Upper lobe of left lung (tissue), 6 donors: ENCODE measurements around the gene PCDHGC5. TPM values are rescaled to one million over a fixed set of nuclear protein-coding genes. Genes with fewer than 3 reads are reported as not detected.

Source experiments
- ATAC-seq, 2 donors: fragments of 200-7000 bp; cut with Tn5 transposase; one replicate each; pipeline ENCODE4 v1.9.1; 2022; ENCODE audit warnings: mild to moderate bottlenecking in 2 of 2, moderate library complexity in 2 of 2; ENCODE audit not compliant: low FRiP score in 2 of 2
- DNase-seq, 2 donors: peaks; one replicate each; pipeline ENCODE4 v3.0.0-alpha.2; 2019 to 2020
- H3K27ac ChIP-seq, 4 donors: fragments of 200-600 bp; sonication (generic); one replicate each; pipeline ENCODE4 v1.5.1; 2016 to 2019
- H3K27me3 ChIP-seq, 4 donors: fragments of 200-600 bp; sonication (generic); one replicate each; pipeline ENCODE4 v1.5.1; 2017 to 2019
- H3K36me3 ChIP-seq, 4 donors: fragments of 200-600 bp; sonication (generic); one replicate each; pipeline ENCODE4 v1.5.1; 2016 to 2019
- H3K4me1 ChIP-seq, 4 donors: fragments of 200-600 bp; sonication (generic); one replicate each; pipeline ENCODE4 v1.5.1; 2018 to 2019
- H3K4me3 ChIP-seq, 4 donors: fragments of 200-600 bp; sonication (generic); one replicate each; pipeline ENCODE4 v1.5.1; 2017 to 2019; ENCODE audit warnings: mild to moderate bottlenecking in 2 of 4, moderate library complexity in 1 of 4
- H3K9me3 ChIP-seq, 4 donors: fragments of 200-600 bp; sonication (generic); one replicate each; pipeline ENCODE4 v1.5.1; 2018 to 2019
- EP300 ChIP-seq, 4 donors: sonication (generic); formaldehyde crosslinking; IDR thresholded peaks; one replicate each; pipeline ENCODE4 v1.5.1; 2017; ENCODE audit warnings: antibody characterized with exemption in 4 of 4, control low read depth in 2 of 4
- POLR2A ChIP-seq, 4 donors: fragments of 450-650 bp; IDR thresholded peaks; one replicate each; pipeline ENCODE4 v1.5.1; 2016 to 2017; ENCODE audit warnings: antibody characterized with exemption in 4 of 4, mild to moderate bottlenecking in 2 of 4
- POLR2AphosphoS5 ChIP-seq, 2 donors: sonication (generic); formaldehyde crosslinking; IDR thresholded peaks; one replicate each; pipeline ENCODE4 v1.5.1; 2017; ENCODE audit warnings: antibody characterized with exemption in 2 of 2
- WGBS, 2 donors: methylation state at CpG; one replicate each; pipeline ENCODE4 v1.1.5; 2017 to 2018; 5-methylcytosine and 5-hydroxymethylcytosine counted together
- total RNA-seq, 6 donors: library from RNA; depleted of rRNA in 4 of 6; stranded (reverse); fragments of >200 nt in 4 of 6; gene quantifications; one replicate each; pipeline versions ENCODE4 v1.1.0 to v1.2.1, GENCODE V29; 2016 to 2021
- TF ChIP-seq, protein P1 (sequence below), 6 experiments: fragments of 450-650 bp in 4 of 6; fragments of 200-600 bp in 2 of 6; sonication (generic) in 2 of 6; IDR thresholded peaks; one replicate each; pipeline ENCODE4 v1.5.1; 2016 to 2019; ENCODE audit warnings: antibody characterized with exemption in 6 of 6
- donor health status: DM: no; HTN: no; CAD: no; lungs with moderate emphysema.
- donor health status: DM: no; HTN: yes; CAD: no; lungs with severe emphysema.

PCDHGC5 gene
- total RNA-seq, 6 donors from 2014 or later: 0.61 to 11.5 (median 1.4) TPM

DNA sequence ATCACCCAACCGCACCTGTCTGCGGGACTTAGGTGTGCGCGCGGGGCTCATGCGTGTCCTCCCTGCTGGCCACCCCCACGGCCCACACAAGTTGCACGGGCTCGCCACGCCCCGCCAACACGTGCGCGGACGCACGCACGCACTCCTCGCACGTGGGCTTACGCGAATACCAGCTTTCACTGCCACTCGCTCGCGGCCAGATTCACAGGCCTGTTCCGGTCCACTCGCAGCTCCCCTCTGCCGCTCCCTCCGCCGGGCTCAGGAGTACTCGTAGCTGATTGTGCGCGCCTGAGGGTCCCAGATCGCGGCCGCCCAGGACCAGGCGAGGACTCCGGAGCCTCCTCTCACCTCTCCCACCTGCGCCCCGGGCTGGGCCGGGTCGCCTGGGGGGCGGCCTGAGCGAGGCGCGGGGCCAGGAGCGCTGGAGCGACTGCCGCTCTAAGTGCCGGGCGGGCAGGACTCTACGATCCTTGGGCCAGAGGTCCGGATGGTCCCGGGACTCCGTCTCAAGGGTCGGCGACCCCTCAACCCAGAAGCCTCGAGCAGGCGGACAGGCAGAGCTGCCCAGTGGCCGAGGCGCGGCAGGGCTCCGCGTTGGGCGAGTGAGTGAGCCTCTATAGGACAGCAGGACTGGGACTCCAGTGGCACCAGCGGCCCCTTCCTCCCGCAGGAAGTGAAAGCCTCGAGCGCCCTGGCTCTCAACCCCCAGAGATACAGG is 3.4 kb downstream of the PCDHGC5 start:
- Histone ChIP-seq H3K9me3 (no peaks in the 10 kb centered on the region), H3K4me1 (peaks cover 18 to 28% (median 26%) of the 10 kb centered on the region in 4 donors), H3K27me3 (peaks cover 0 to 17% (median 3%) of the 10 kb centered on the region in 4 donors), H3K27ac (peak overlapping the region in 2 of 4 donors; percentile 37 to 46), H3K36me3 (peaks cover 0 to 25% (median 6%) of the 10 kb centered on the region in 4 donors), H3K4me3 (peak overlapping the region in 2 of 4 donors; percentile 26 to 31)
- TF ChIP-seq, protein P1, sequence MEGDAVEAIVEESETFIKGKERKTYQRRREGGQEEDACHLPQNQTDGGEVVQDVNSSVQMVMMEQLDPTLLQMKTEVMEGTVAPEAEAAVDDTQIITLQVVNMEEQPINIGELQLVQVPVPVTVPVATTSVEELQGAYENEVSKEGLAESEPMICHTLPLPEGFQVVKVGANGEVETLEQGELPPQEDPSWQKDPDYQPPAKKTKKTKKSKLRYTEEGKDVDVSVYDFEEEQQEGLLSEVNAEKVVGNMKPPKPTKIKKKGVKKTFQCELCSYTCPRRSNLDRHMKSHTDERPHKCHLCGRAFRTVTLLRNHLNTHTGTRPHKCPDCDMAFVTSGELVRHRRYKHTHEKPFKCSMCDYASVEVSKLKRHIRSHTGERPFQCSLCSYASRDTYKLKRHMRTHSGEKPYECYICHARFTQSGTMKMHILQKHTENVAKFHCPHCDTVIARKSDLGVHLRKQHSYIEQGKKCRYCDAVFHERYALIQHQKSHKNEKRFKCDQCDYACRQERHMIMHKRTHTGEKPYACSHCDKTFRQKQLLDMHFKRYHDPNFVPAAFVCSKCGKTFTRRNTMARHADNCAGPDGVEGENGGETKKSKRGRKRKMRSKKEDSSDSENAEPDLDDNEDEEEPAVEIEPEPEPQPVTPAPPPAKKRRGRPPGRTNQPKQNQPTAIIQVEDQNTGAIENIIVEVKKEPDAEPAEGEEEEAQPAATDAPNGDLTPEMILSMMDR (IDR thresholded peaks at IDR 0.05): no peak
- TF ChIP-seq POLR2AphosphoS5 (IDR thresholded peaks at IDR 0.05): no peak
- no peak for TF ChIP-seq EP300 (IDR thresholded peaks at IDR 0.05)
- TF ChIP-seq POLR2A (IDR thresholded peaks at IDR 0.05): no peak
- ATAC-seq (peak in 1 of 2 donors; percentile 5), DNase-seq (peak in 1 of 2 donors; percentile 87)
- WGBS, 2 donors: 62 to 84% methylated on average over 37 to 63 of the region's 68 CpGs

DNA sequence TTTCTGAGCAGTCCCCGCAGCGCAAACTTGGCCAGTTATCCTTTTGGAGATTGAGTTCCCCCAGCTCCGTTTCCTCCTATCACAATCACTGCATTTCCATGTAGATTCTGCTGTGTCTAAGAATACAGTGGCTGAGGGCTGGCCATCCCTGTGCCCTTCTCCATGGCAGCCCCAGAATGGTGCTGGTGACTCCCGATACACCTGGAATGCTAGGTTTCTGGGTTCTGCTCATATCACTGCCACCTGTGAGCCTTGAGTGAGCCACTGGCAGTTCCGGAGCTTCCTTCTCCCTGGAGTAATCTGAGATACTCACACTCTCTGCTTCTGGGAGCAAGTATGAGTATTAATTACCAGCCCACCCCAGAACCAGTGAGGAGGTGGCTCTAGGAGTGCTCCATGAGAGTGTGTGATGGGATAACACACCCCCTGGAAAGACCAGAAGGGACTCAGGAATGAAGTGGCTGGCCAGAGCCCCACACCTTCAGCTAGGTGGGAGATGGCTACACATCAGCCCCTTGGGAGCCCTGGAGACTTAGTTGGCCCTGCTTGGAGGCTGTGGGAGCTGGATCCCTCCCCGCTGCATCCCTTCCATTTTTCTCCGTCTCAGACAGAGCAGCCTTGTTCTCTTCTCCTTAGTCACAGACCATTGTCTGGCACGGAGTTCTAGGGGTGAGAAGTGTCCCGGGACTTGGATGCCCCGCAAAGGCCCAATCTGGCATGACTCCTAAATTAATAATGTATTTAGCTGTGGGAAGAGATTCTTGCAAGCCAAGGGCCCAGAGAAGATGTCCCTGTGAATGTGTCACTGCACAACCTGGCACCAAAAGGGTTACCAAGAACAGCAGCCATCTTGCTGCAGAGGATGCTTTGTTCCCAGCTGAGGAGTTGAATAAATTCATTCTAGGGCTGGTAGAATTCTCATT is 4.9 kb downstream of the PCDHGC5 start:
- Histone ChIP-seq H3K4me3 (no peak overlapping the region), H3K4me1 (peaks cover 18 to 28% (median 23%) of the 10 kb centered on the region in 4 donors), H3K9me3 (no peaks in the 10 kb centered on the region), H3K27ac (peak overlapping the region in 3 of 4 donors; percentile 13 to 71 (median 48)), H3K27me3 (peaks cover 0 to 17% (median 3%) of the 10 kb centered on the region in 4 donors), H3K36me3 (peaks cover 0 to 24% (median 6%) of the 10 kb centered on the region in 4 donors)
- DNase-seq (no peak), ATAC-seq (peak in 1 of 2 donors; percentile 20)
- whole genome bisulfite sequencing, 2 donors: 75 to 82% methylated on average over 9 to 10 of the region's 10 CpGs
- TF ChIP-seq, protein P1 (IDR thresholded peaks at IDR 0.05): no peak
- TF ChIP-seq POLR2A (IDR thresholded peaks at IDR 0.05) (no peak), EP300 (IDR thresholded peaks at IDR 0.05) (no peak), POLR2AphosphoS5 (IDR thresholded peaks at IDR 0.05) (no peak)

DNA sequence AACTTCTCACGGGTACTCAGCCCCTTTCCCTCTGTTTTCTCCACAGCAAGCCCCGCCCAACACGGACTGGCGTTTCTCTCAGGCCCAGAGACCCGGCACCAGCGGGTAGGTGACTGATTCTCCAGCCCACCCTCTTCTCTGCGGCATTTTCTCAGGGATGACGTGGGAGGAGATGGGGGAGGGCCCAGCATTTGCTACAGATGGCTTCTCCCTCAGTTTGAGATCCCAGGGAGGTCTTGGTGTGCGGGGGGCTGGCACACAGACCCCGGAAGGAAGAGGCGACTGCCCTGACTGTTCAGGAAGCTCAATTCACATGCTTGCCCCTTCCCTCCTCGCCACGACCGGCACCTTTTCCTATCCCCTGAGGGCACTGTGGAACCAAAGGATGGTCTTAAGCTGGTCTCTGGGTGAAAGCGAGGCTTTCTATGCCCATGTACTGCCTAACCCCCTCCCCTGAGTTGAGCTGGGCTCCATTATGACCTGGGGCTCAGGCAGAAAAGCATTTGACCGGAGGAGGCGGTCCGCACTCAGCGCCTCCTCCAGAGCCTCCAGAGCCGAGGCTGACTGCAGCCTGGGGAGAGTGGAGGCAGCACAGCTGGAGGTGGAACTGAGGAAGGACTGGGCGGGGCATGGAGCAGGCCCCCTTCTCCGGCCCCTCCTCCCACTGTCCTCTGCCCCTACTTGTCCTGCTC is 6.0 kb downstream of the PCDHGC5 start:
- Histone ChIP-seq H3K4me3 (no peak overlapping the region), H3K27ac (peak overlapping the region; percentile 11 to 71 (median 42)), H3K27me3 (peaks cover 0 to 17% (median 3%) of the 10 kb centered on the region in 4 donors), H3K36me3 (peaks cover 0 to 20% (median 6%) of the 10 kb centered on the region in 4 donors), H3K9me3 (no peaks in the 10 kb centered on the region), H3K4me1 (peaks cover 18 to 28% (median 23%) of the 10 kb centered on the region in 4 donors)
- ATAC-seq: no peak
- peak in 1 of 2 donors; percentile 44 for DNase-seq
- whole genome bisulfite sequencing, 2 donors: 58 to 62% methylated on average over 22 of the region's 22 CpGs
- TF ChIP-seq EP300 (IDR thresholded peaks at IDR 0.05) (no peak), POLR2AphosphoS5 (IDR thresholded peaks at IDR 0.05) (no peak), POLR2A (IDR thresholded peaks at IDR 0.05) (no peak)
- TF ChIP-seq, protein P1 (IDR thresholded peaks at IDR 0.05): no peak

DNA sequence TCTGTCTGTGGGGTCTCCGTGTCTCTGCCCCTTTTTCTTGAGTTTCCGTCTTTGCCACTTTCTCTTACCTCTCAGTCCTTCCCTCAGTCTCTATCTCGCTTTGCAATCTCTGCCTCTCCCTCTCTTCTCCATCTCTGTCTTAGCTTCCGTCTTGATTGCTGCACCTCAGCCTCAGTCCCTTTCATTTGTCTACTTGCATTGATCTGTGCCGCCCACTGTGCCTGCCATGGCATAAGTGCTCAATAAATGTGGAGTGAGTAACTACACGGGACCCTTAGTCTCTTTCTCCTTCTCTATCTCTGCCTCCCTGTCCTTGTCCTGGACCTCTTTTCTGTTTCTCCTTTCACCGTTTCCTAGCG is 6.6 kb downstream of the PCDHGC5 start:
- no peaks in the 10 kb centered on the region for H3K9me3 ChIP-seq
- ATAC-seq (no peak), DNase-seq (no peak)
- H3K27me3 ChIP-seq: peaks cover 0 to 17% (median 3%) of the 10 kb centered on the region in 4 donors
- no peak overlapping the region for H3K4me3 ChIP-seq
- TF ChIP-seq POLR2AphosphoS5 (IDR thresholded peaks at IDR 0.05) (no peak), POLR2A (IDR thresholded peaks at IDR 0.05) (no peak), EP300 (IDR thresholded peaks at IDR 0.05) (no peak)
- TF ChIP-seq, protein P1 (IDR thresholded peaks at IDR 0.05): no peak
- peaks cover 0 to 20% (median 5%) of the 10 kb centered on the region in 4 donors for H3K36me3 ChIP-seq
- WGBS, 2 donors: 80 to 87% methylated on average over 8 of the region's 8 CpGs
- peaks cover 18 to 28% (median 23%) of the 10 kb centered on the region in 4 donors for H3K4me1 ChIP-seq
- H3K27ac ChIP-seq: peak overlapping the region in 3 of 4 donors; percentile 11 to 71 (median 48)
